Type B pancreatic cell (in vitro differentiated cells): ENCODE results near the gene PDLIM5. TPM values are rescaled to one million over a fixed set of nuclear protein-coding genes. Genes with fewer than 3 reads are reported as not detected.

Experiments
- DNase-seq: peaks from one replicate; pipeline ENCODE4 v3.0.0; 2021; ENCODE audit warnings: mixed read lengths; ENCODE audit not compliant: unreplicated experiment; ENCODE audit errors: extremely low spot score
- H3K27ac Mint-ChIP-seq: 2 replicates; pipeline ENCODE4 v1.8.0; 2021; ENCODE audit warnings: mild to moderate bottlenecking, mixed read lengths
- H3K27me3 Mint-ChIP-seq: 2 replicates; pipeline ENCODE4 v1.8.0; 2021; ENCODE audit warnings: mixed read lengths
- H3K36me3 Mint-ChIP-seq: 2 replicates; pipeline ENCODE4 v1.8.0; 2021; ENCODE audit warnings: mixed read lengths
- H3K4me1 Mint-ChIP-seq: one replicate; pipeline ENCODE4 v1.8.0; 2021; ENCODE audit warnings: mixed read lengths; ENCODE audit not compliant: unreplicated experiment
- H3K4me3 Mint-ChIP-seq: 2 replicates; pipeline ENCODE4 v1.8.0; 2021; ENCODE audit warnings: mild to moderate bottlenecking, mixed read lengths
- H3K9me3 Mint-ChIP-seq: 2 replicates; pipeline ENCODE4 v1.8.0; 2021; ENCODE audit warnings: mixed read lengths
- total RNA-seq: library from RNA; stranded (reverse); gene quantifications from 2 replicates; pipeline ENCODE4 v1.2.1, GENCODE V29; 2021; ENCODE audit warnings: low replicate concordance
- TF ChIP-seq, protein P1 (sequence below): fragments of 200-600 bp; sonication (generic); conservative IDR thresholded peaks from 2 replicates; pipeline ENCODE4 v1.5.0; 2021; ENCODE audit warnings: antibody characterized with exemption, mild to moderate bottlenecking

PDLIM5 gene
- total RNA-seq, 1 donor from 2014 or later = 76.7 TPM

DNA sequence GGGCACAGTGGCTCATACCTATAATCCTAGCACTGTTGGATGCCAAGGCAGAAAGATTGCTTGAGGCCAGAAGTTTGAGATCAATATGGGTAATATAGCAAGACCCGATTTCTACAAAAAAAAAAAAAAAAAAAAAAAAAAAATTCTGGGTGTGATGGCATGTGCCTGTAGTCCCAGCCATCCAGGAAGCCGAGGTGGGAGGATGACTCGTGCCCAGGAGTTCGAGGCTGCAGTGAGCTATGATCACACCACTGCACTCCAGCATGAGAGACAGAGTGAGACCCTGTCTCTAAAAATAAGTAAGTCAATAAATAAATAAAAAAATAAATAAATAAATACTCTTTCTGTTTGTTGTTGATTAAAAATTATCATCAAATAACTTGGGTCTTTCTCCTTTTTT lies 243.6 kb downstream of the PDLIM5 start:
- H3K27ac Mint-ChIP-seq = no peak overlapping the region
- no peaks in the 10 kb centered on the region for H3K27me3 Mint-ChIP-seq
- no peaks in the 10 kb centered on the region for H3K36me3 Mint-ChIP-seq
- H3K9me3 Mint-ChIP-seq = no peaks in the 10 kb centered on the region
- H3K4me3 Mint-ChIP-seq = no peak overlapping the region
- TF ChIP-seq, protein P1, sequence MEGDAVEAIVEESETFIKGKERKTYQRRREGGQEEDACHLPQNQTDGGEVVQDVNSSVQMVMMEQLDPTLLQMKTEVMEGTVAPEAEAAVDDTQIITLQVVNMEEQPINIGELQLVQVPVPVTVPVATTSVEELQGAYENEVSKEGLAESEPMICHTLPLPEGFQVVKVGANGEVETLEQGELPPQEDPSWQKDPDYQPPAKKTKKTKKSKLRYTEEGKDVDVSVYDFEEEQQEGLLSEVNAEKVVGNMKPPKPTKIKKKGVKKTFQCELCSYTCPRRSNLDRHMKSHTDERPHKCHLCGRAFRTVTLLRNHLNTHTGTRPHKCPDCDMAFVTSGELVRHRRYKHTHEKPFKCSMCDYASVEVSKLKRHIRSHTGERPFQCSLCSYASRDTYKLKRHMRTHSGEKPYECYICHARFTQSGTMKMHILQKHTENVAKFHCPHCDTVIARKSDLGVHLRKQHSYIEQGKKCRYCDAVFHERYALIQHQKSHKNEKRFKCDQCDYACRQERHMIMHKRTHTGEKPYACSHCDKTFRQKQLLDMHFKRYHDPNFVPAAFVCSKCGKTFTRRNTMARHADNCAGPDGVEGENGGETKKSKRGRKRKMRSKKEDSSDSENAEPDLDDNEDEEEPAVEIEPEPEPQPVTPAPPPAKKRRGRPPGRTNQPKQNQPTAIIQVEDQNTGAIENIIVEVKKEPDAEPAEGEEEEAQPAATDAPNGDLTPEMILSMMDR = no peak
- no peaks in the 10 kb centered on the region for H3K4me1 Mint-ChIP-seq
- no peak for DNase-seq

DNA sequence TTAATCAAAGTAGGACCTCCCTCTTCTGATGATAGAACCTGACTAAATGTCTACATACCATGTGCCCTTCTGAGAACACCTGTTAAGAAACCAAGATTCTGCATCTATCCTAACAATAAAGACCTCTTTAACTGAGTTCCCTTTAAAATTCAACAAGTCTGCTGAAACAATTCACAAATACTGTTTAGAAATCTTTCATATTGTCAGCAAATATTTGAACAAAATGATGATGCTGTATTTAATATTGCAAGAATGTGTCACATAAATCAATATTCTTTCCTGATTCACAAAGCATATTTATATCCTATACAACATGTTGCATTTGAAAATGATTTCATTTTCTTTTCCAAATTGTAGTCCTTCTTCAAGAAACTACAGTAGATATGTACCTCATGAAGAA lies 246.4 kb downstream of the PDLIM5 start:
- TF ChIP-seq, protein P1 = no peak
- H3K4me3 Mint-ChIP-seq = no peak overlapping the region
- no peak for DNase-seq
- no peaks in the 10 kb centered on the region for H3K9me3 Mint-ChIP-seq
- H3K27ac Mint-ChIP-seq = no peak overlapping the region
- no peaks in the 10 kb centered on the region for H3K27me3 Mint-ChIP-seq
- no peaks in the 10 kb centered on the region for H3K4me1 Mint-ChIP-seq
- H3K36me3 Mint-ChIP-seq = no peaks in the 10 kb centered on the region

GRCh38 chr4:94700298-94700697 lies 248.6 kb downstream of the PDLIM5 start:
- Mint-ChIP-seq H3K9me3 (no peaks in the 10 kb centered on the region), H3K36me3 (no peaks in the 10 kb centered on the region), H3K27ac (no peak overlapping the region), H3K27me3 (no peaks in the 10 kb centered on the region), H3K4me1 (no peaks in the 10 kb centered on the region), H3K4me3 (no peak overlapping the region)
- DNase-seq = no peak
- TF ChIP-seq, protein P1 = no peak

- DNase-seq = no peak
These were observed 250.0 kb downstream of the PDLIM5 start for GRCh38 chr4:94701631-94702300.

DNA sequence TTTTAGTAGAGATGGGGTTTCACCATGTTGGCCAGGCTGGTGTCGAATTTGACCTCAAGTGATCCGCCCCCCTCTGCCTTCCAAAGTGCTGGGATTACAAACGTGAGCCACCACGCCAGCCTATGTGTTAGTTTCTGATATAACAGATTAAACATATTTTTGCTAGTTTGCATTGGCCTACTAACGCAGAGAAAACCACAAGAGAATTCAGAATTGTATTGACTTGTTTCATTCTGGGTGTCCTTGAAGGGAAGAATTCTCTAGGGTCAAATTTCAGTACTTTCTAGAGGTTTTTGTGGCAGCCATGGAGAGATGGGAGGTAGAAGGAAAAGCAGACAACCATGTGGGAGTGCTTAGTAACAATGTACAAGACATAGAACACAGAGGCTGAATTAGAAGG lies 259.9 kb downstream of the PDLIM5 start:
- TF ChIP-seq, protein P1 = no peak
- DNase-seq = no peak
- H3K27ac Mint-ChIP-seq = no peak overlapping the region
- H3K4me3 Mint-ChIP-seq = no peak overlapping the region
- no peaks in the 10 kb centered on the region for H3K27me3 Mint-ChIP-seq
- H3K36me3 Mint-ChIP-seq = no peaks in the 10 kb centered on the region
- H3K4me1 Mint-ChIP-seq = no peaks in the 10 kb centered on the region
- no peaks in the 10 kb centered on the region for H3K9me3 Mint-ChIP-seq

More at GRCh38 chr4:94701631-94702300, 250.0 kb downstream of the PDLIM5 start:
- no peak overlapping the region for H3K27ac Mint-ChIP-seq
- H3K9me3 Mint-ChIP-seq = no peaks in the 10 kb centered on the region
- H3K4me1 Mint-ChIP-seq = no peaks in the 10 kb centered on the region
- no peaks in the 10 kb centered on the region for H3K36me3 Mint-ChIP-seq
- no peaks in the 10 kb centered on the region for H3K27me3 Mint-ChIP-seq
- TF ChIP-seq, protein P1 = no peak
- no peak overlapping the region for H3K4me3 Mint-ChIP-seq
